Stimulated activated CD8-positive, alpha-beta memory T cell treated with anti-CD3 and anti-CD28 coated beads, Interleukin-15, amount 100 ng/mL, for 24 hours (primary cell): ENCODE measurements around the gene AKT3.
"Not testable (repeated sequence)": the region's sequence is repeated elsewhere in the genome, so short reads cannot be mapped to it uniquely, and the experiment has no call there.

ENCODE experiments used
- DNase-seq: peaks from one replicate; pipeline ENCODE4 v3.0.0-alpha.2; 2020; ENCODE audit warnings: low read depth

AKT3 gene

GRCh38 chr1:243693800-243694199 lies 156.2 kb downstream of the AKT3 start:
- DNase-seq: no peak

GRCh38 chr1:243686159-243686558 lies 163.9 kb downstream of the AKT3 start:
- DNase-seq: no peak

GRCh38 chr1:243680860-243681259 lies 169.2 kb downstream of the AKT3 start:
- no peak for DNase-seq

- DNase-seq: no peak
These were observed 177.4 kb downstream of the AKT3 start for GRCh38 chr1:243672539-243673074.

DNA sequence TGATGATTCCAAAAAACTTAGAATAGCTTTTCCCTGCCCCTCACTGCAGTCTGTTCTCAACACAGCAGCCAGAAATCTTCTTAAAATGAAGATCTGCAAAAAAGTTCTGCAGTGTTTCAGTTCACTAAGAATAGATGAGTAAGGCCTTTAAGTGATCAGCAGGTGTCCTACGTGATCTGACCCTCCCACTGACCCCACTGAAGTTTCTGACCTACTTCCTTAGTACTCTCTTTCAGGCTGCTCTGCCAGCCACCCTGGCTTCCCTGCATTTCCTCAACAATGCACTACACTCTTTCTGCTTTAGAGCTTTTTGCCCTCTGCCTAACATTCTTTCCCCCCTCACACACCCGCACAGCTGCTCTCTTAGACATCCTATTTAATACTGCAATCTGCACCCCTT lies 182.5 kb downstream of the AKT3 start:
- no peak for DNase-seq

DNA sequence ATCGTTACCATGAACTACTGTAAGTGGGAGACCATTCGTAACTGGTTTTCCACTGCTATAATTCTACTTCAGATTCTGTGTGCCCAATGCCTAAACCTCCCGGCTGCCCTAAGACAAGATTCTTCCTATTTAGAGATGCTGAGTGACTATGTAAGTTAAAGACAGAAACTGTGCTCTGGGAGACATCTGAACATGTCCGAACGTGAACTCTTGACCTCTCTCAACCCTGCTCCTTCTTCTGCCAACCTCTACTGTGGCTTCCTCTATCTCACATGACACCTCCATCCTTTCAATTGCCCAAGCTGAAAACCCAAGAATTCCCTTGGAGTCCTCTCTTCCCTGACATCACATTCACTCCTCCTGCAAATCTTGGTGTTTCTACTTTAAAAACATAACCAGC lies 182.9 kb downstream of the AKT3 start:
- no peak for DNase-seq

- no peak for DNase-seq
These were observed 186.4 kb downstream of the AKT3 start for GRCh38 chr1:243663651-243664050.

DNA sequence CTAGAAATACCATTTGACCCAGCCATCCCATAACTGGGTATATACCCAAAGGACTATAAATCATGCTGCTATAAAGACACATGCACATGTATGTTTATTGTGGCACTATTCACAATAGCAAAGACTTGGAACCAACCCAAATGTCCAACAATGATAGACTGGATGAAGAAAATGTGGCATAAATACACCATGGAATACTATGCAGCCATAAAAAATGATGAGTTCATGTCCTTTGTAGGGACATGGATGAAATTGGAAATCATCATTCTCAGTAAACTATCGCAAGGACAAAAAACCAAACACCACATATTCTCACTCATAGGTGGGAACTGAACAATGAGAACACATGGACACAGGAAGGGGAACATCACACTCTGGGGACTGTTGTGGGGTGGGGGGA lies 187.9 kb downstream of the AKT3 start:
- DNase-seq: not testable (repeated sequence)

- DNase-seq: no peak
These were observed 191.4 kb downstream of the AKT3 start for GRCh38 chr1:243658594-243659105.

DNA sequence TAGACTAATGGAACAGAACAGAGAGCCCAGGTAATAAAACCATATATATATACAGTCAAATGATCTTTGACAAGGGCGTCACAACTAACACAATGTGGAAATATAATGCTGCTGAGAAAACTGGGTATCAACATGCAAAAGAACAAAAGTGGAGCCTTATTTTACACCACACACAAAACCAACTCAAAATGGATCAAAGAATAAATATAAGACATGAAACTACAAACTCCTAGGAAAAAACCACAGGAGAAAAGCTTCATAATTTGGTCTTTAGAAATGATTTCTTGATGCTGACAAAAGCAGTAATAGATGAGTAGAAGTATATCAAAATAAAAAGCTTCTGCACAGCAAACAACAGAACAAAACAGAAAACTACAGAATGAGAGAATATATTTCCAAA lies 192.2 kb downstream of the AKT3 start:
- DNase-seq: no peak

DNA sequence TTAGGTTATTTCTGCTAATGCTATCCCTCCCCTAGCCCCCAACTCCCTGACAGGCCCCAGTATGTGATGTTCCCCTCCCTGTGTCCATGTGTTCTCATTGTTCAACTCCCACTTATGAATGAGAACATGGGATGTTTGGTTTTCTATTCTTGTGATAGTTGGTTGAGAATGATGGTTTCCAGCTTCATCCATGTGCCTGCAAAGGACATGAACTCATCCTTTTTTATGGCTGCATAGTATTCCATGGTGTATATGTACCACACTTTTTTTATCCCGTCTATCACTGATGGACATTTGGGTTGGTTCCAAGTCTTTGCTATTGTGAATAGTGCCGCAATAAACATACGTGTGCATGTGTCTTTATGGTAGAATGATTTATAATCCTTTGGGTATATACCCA lies 200.5 kb downstream of the AKT3 start:
- DNase-seq: not testable (repeated sequence)

DNA sequence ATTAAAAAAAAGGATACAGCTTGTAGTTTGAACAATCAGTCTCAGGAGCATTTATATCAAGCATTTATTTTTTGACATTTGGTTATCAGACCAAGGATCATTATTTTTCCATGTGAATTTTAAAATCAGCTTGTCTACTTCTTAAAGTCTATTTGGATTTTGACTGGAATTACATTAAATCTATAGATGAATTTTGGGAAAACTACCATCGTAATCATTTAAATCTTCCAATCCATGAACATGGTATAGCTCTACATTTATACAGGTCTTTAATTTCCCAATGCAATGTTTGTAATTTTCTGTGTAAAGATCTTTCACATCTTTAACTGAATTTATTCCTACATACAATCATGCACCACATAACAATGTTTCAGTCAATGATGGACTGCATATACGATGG lies 203.2 kb downstream of the AKT3 start:
- no peak for DNase-seq

DNA sequence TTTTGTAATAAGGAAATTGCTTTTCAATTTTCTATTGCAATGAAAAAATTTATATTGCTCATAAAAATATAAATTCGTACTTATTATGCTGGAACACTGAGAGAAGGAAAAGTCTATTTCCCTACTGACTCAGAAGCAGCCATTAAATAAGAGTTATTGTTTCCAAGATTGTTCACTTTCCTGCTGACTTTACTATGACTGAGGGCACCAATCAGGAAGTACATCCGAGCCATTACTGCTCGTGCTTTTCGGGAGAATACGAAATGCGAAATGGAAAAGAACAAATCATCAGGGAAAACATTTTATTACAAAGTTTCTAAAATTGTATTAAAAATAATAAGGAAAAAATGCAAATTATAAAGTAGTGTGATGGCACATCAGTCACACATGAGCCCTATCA lies 204.8 kb downstream of the AKT3 start:
- DNase-seq: no peak

GRCh38 chr1:243642936-243643335 lies 207.1 kb downstream of the AKT3 start:
- DNase-seq: no peak

DNA sequence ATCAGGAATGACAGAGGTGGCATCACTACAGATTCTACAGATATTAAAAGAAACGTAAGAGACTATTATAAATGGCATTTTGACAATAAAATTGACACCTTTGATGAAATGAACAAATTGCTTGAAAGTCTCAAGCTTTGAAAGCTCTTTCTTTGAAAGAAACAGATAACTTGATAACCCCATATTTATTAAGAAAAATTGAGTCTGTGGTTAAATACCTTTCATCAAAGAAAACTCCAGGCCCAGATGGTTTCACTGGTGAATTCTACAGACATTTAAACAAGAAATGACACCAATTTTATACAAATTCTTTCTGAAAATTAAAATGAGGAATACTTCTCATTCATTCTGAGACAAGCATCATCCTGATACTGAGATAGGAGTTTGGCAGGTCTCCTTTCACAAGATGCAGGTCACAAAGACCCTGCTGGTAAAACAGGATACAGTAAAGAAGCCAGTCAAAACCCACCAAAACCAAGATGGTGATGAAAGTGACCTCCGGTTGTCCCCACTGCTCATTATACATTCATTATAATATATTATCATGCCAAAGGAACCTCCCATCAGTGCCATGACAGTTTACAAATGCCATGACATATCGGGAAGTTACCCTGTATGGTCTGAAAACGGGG lies 210.9 kb downstream of the AKT3 start:
- no peak for DNase-seq

GRCh38 chr1:243638186-243638585 lies 211.9 kb downstream of the AKT3 start:
- no peak for DNase-seq

- DNase-seq: no peak
These were observed 221.6 kb downstream of the AKT3 start for GRCh38 chr1:243628476-243628907.

DNA sequence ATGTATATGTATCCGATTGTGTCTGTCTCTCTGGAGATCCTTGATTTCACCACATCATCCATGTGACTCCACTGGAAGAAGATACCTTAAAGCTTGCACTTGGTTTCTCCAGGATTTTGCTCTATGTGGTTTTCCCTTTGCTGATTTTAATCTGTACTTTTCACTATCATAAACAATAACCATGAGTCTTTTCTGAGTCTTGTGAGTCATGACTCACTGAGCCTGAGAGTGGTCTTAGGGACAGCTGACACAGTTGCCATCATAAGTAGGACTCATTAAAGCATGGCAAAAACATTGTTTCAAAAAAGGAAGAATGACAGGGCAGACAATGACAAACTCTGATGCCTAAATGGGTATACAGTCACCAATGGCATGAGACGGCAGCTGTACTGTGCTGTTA lies 226.2 kb downstream of the AKT3 start:
- DNase-seq: no peak

DNA sequence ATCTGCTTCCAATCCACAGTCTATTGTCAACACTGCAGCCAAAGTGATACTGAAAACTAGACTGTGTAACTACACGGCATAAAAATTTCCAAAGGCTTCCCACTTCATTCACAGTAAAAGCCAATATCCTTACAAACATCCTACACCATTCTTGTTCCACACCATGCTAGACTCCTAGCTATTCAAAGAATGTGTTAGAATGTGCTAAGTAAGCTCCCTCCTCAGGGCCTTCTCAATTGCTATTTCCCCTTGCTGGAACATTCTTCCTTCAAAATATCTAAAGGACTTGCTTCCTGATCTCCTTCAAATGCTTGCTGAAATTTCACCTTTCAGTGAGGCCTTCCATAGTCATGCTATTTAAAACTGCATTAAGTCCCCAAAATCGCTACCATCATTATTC lies 228.1 kb downstream of the AKT3 start:
- DNase-seq: no peak

- DNase-seq: no peak
These were observed 229.9 kb downstream of the AKT3 start for GRCh38 chr1:243620096-243620495.

- no peak for DNase-seq
These were observed 240.3 kb downstream of the AKT3 start for GRCh38 chr1:243609698-243610097.

DNA sequence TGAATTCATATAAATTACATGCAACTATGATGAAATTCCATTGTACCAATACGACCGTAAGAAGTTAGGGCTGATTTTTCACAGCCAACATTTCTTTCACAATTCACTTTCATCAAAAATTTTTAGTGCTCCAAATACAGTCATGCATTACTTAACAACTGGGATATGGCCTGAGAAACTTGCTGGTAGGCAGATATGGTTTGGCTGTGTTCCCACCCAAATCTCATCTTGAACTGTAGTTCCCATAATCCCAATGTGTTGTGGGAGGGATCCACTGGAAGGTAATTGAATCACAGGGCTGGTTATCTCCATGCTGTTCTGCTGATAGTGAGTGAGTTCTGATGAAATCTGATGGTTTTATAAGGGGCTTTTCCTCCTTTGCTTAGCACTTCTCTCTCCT lies 244.4 kb downstream of the AKT3 start:
- DNase-seq: no peak

GRCh38 chr1:243601720-243602119 lies 248.3 kb downstream of the AKT3 start:
- DNase-seq: no peak

GRCh38 chr1:243598433-243598832 lies 251.6 kb downstream of the AKT3 start:
- no peak for DNase-seq
